ENCODE measurements around the gene PAPOLB. TPM values are rescaled to one million over a fixed set of nuclear protein-coding genes. Genes with fewer than 3 reads are reported as not detected.

The PAPOLB gene
- 1 to 10 TPM in 1 of 6 donors, under 1 TPM in 5; 0.10 to 2.1 (median 0.39) TPM for total RNA-seq

GRCh38 chr7:4861673-4862072, at the start of gene PAPOLB:
PAPOLB (minus strand) TSS chr7:4862030; CDS start chr7:4861810, 220 bp downstream.
- 40 to 45% methylated on average over 29 to 42 of the region's 46 CpGs for WGBS, 2 donors
- TF ChIP-seq POLR2AphosphoS5 (IDR thresholded peaks at IDR 0.05) = no peak
- TF ChIP-seq EP300 (IDR thresholded peaks at IDR 0.05) = no peak
- no peak for TF ChIP-seq CTCF (IDR thresholded peaks at IDR 0.05)
- TF ChIP-seq POLR2A (IDR thresholded peaks at IDR 0.05) = no peak
- peak in 1 of 2 donors; percentile 44 for ATAC-seq (ENCODE audit: low FRiP score in 2 of 2)

DNA sequence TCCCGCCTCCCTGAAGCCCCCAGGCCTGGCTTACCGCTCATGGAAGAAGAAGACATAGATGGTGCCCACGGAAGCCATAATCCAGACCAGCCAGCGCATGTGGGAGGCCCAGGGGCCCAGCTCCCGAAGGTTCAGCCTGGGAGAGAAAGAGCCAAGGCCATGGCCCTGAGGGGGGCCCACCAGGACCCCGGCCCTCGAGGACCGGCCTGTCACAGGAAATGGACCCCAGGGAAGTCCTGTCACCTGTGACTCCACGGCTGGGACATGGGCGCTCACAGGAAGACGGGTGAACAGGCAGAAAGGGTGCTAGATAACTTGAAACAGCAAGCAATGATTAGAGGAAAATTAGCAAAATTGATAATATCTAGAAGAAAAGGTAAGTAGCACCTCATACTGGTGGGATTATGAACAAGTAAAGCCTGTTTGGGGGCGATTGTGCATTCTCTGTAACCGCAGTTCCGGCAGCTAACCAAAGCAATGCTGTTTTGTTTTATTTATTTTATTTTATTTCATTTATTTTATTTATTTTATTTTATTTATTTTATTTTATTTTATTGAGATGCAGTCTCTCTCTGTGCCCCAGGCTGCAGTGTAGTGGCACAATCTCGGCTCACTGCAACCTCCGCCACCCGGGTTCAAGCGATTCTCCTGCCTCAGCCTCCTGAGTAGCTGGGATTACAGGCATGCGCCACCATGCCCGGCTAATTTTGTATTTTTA, 49.4 kb upstream of the PAPOLB start:
- Histone ChIP-seq H3K4me3 (no peak overlapping the region), H3K27me3 (no peaks in the 10 kb centered on the region), H3K9me3 (peaks cover 0 to 3% (median 0%) of the 10 kb centered on the region in 4 donors), H3K27ac (no peak overlapping the region), H3K4me1 (no peaks in the 10 kb centered on the region), H3K36me3 (no peaks in the 10 kb centered on the region)
- DNase-seq (no peak), ATAC-seq (ENCODE audit: low FRiP score in 2 of 2) (no peak)
- TF ChIP-seq CTCF (IDR thresholded peaks at IDR 0.05) (no peak), POLR2A (IDR thresholded peaks at IDR 0.05) (no peak), POLR2AphosphoS5 (IDR thresholded peaks at IDR 0.05) (no peak), EP300 (IDR thresholded peaks at IDR 0.05) (no peak)
- WGBS, 2 donors = 83 to 92% methylated on average over 16 to 17 of the region's 20 CpGs

More at GRCh38 chr7:4861673-4862072, at the start of gene PAPOLB:
- Histone ChIP-seq H3K27ac (peak within 1 kb of the TSS in 2 of 4 donors; percentile 16 to 18), H3K27me3 (peaks cover 0 to 2% (median 0%) of the 10 kb centered on the region in 4 donors), H3K4me1 (peaks cover 0 to 3% (median 0%) of the 10 kb centered on the region in 4 donors), H3K9me3 (no peaks in the 10 kb centered on the region), H3K4me3 (peak within 1 kb of the TSS; percentile 12 to 46 (median 35)), H3K36me3 (no peaks in the 10 kb centered on the region)
- peak in 1 of 2 donors; percentile 86 for DNase-seq

GRCh38 chr7:4906682-4907081, 44.9 kb upstream of the PAPOLB start:
- no peaks in the 10 kb centered on the region for H3K4me1 ChIP-seq
- TF ChIP-seq POLR2AphosphoS5 (IDR thresholded peaks at IDR 0.05) (no peak), EP300 (IDR thresholded peaks at IDR 0.05) (no peak)
- ATAC-seq (ENCODE audit: low FRiP score in 2 of 2) = no peak
- no peak for DNase-seq
- no peak overlapping the region for H3K27ac ChIP-seq
- no peaks in the 10 kb centered on the region for H3K27me3 ChIP-seq
- 64 to 100% methylated on average over 1 of the region's 1 CpG for WGBS, 2 donors
- H3K9me3 ChIP-seq = peaks cover 0 to 3% (median 0%) of the 10 kb centered on the region in 4 donors
- no peak overlapping the region for H3K4me3 ChIP-seq
- H3K36me3 ChIP-seq = no peaks in the 10 kb centered on the region

GRCh38 chr7:4905171-4905570, 43.3 kb upstream of the PAPOLB start:
- Histone ChIP-seq H3K4me1 (no peaks in the 10 kb centered on the region), H3K27ac (no peak overlapping the region), H3K27me3 (no peaks in the 10 kb centered on the region), H3K36me3 (no peaks in the 10 kb centered on the region), H3K9me3 (peaks cover 0 to 3% (median 0%) of the 10 kb centered on the region in 4 donors), H3K4me3 (no peak overlapping the region)
- TF ChIP-seq POLR2A (IDR thresholded peaks at IDR 0.05) (no peak), CTCF (IDR thresholded peaks at IDR 0.05) (no peak), POLR2AphosphoS5 (IDR thresholded peaks at IDR 0.05) (no peak), EP300 (IDR thresholded peaks at IDR 0.05) (no peak)
- no peak for DNase-seq
- no peak for ATAC-seq (ENCODE audit: low FRiP score in 2 of 2)
- WGBS, 2 donors = 71 to 75% methylated on average over 1 of the region's 1 CpG

DNA sequence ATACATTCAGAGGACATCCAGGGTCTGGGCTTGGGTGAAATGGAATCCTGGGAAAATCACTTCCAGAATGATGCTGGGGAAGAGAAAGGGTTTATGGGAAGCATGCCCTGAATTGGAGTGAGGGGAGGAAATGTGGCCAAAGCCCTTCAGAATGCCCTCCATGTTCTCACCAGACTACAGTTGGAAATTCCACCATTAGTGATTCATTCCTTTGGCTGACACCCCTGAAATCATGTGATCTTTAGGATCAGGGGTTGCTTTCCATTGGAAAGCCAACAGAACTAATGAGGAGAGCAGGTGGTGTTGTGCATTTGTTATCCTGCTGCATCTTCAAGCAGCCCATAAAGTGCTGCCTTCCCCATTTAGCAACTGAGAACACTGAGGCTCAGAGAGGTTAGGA, 42.5 kb upstream of the PAPOLB start:
- Histone ChIP-seq H3K4me1 (no peaks in the 10 kb centered on the region), H3K36me3 (no peaks in the 10 kb centered on the region), H3K27ac (no peak overlapping the region), H3K4me3 (no peak overlapping the region), H3K27me3 (no peaks in the 10 kb centered on the region), H3K9me3 (peaks cover 0 to 3% (median 0%) of the 10 kb centered on the region in 4 donors)
- no peak for TF ChIP-seq POLR2A (IDR thresholded peaks at IDR 0.05)
- TF ChIP-seq EP300 (IDR thresholded peaks at IDR 0.05) = no peak
- no peak for TF ChIP-seq CTCF (IDR thresholded peaks at IDR 0.05)
- TF ChIP-seq POLR2AphosphoS5 (IDR thresholded peaks at IDR 0.05) = no peak
- DNase-seq (no peak), ATAC-seq (ENCODE audit: low FRiP score in 2 of 2) (no peak)

Data from upper lobe of left lung (tissue), 6 donors.